ENCODE measurements around the gene CERT1.
"Not testable (repeated sequence)": the region's sequence is repeated elsewhere in the genome, so short reads cannot be mapped to it uniquely, and the experiment has no call there.

The CERT1 gene

GRCh38 chr5:75351139-75351926 is 160.1 kb downstream of the CERT1 start:
- no peak for ATAC-seq (replicated peaks; ENCODE audit: extremely low read depth, poor library complexity, severe bottlenecking)
- Mint-ChIP-seq H3K36me3 (ENCODE audit: insufficient read depth) (peaks cover 60% of the 10 kb centered on the region), H3K4me3 (no peak overlapping the region), H3K4me1 (no peaks in the 10 kb centered on the region), H3K27me3 (no peaks in the 10 kb centered on the region), H3K9me3 (no peaks in the 10 kb centered on the region), H3K27ac (ENCODE audit: low read depth) (no peak overlapping the region)
- no peak for DNase-seq (ENCODE audit: low spot score in 2 of 2)

GRCh38 chr5:75349663-75350062 is 161.8 kb downstream of the CERT1 start:
- Mint-ChIP-seq H3K4me1 (no peaks in the 10 kb centered on the region), H3K27me3 (no peaks in the 10 kb centered on the region), H3K27ac (ENCODE audit: low read depth) (no peak overlapping the region), H3K4me3 (no peak overlapping the region), H3K9me3 (no peaks in the 10 kb centered on the region), H3K36me3 (ENCODE audit: insufficient read depth) (peaks cover 62% of the 10 kb centered on the region)
- ATAC-seq (replicated peaks; ENCODE audit: extremely low read depth, poor library complexity, severe bottlenecking) (no peak), DNase-seq (ENCODE audit: low spot score in 2 of 2) (no peak)

GRCh38 chr5:75348241-75348640 is 163.2 kb downstream of the CERT1 start:
- no peaks in the 10 kb centered on the region for H3K27me3 Mint-ChIP-seq
- H3K27ac Mint-ChIP-seq (ENCODE audit: low read depth), result peak overlapping the region; percentile 20
- no peak overlapping the region for H3K4me3 Mint-ChIP-seq
- ATAC-seq (replicated peaks; ENCODE audit: extremely low read depth, poor library complexity, severe bottlenecking) (no peak), DNase-seq (ENCODE audit: low spot score in 2 of 2) (no peak)
- H3K4me1 Mint-ChIP-seq, result no peaks in the 10 kb centered on the region
- H3K36me3 Mint-ChIP-seq (ENCODE audit: insufficient read depth), result peaks cover 66% of the 10 kb centered on the region
- H3K9me3 Mint-ChIP-seq, result no peaks in the 10 kb centered on the region

- ATAC-seq (replicated peaks; ENCODE audit: extremely low read depth, poor library complexity, severe bottlenecking) (no peak), DNase-seq (ENCODE audit: low spot score in 2 of 2) (no peak)
- H3K27me3 Mint-ChIP-seq, result no peaks in the 10 kb centered on the region
- no peaks in the 10 kb centered on the region for H3K9me3 Mint-ChIP-seq
- H3K36me3 Mint-ChIP-seq (ENCODE audit: insufficient read depth), result peaks cover 41% of the 10 kb centered on the region
- peaks cover 19% of the 10 kb centered on the region for H3K4me1 Mint-ChIP-seq
- H3K4me3 Mint-ChIP-seq, result no peak overlapping the region
- no peak overlapping the region for H3K27ac Mint-ChIP-seq (ENCODE audit: low read depth)
Observed at GRCh38 chr5:75342836-75343235, 168.6 kb downstream of the CERT1 start.

- no peak overlapping the region for H3K4me3 Mint-ChIP-seq
- ATAC-seq (replicated peaks; ENCODE audit: extremely low read depth, poor library complexity, severe bottlenecking), result no peak
- H3K27ac Mint-ChIP-seq (ENCODE audit: low read depth), result no peak overlapping the region
- no peaks in the 10 kb centered on the region for H3K27me3 Mint-ChIP-seq
- peaks cover 23% of the 10 kb centered on the region for H3K4me1 Mint-ChIP-seq
- peaks cover 39% of the 10 kb centered on the region for H3K36me3 Mint-ChIP-seq (ENCODE audit: insufficient read depth)
- no peaks in the 10 kb centered on the region for H3K9me3 Mint-ChIP-seq
- DNase-seq (ENCODE audit: low spot score in 2 of 2), result no peak
Observed at GRCh38 chr5:75341934-75342333, 169.5 kb downstream of the CERT1 start.

- Mint-ChIP-seq H3K36me3 (ENCODE audit: insufficient read depth) (peaks cover 31% of the 10 kb centered on the region), H3K4me1 (peaks cover 23% of the 10 kb centered on the region), H3K27me3 (no peaks in the 10 kb centered on the region), H3K4me3 (no peak overlapping the region), H3K9me3 (no peaks in the 10 kb centered on the region), H3K27ac (ENCODE audit: low read depth) (no peak overlapping the region)
- ATAC-seq (replicated peaks; ENCODE audit: extremely low read depth, poor library complexity, severe bottlenecking) (no peak), DNase-seq (ENCODE audit: low spot score in 2 of 2) (no peak)
Observed at GRCh38 chr5:75340714-75341478, 170.5 kb downstream of the CERT1 start.

- no peak for ATAC-seq (replicated peaks; ENCODE audit: extremely low read depth, poor library complexity, severe bottlenecking)
- no peak for DNase-seq (ENCODE audit: low spot score in 2 of 2)
- Mint-ChIP-seq H3K9me3 (no peaks in the 10 kb centered on the region), H3K4me1 (peaks cover 23% of the 10 kb centered on the region), H3K4me3 (no peak overlapping the region), H3K27ac (ENCODE audit: low read depth) (no peak overlapping the region), H3K36me3 (ENCODE audit: insufficient read depth) (peaks cover 14% of the 10 kb centered on the region), H3K27me3 (no peaks in the 10 kb centered on the region)
Observed at GRCh38 chr5:75338408-75338807, 173.0 kb downstream of the CERT1 start.

GRCh38 chr5:75337366-75338021 is 173.9 kb downstream of the CERT1 start:
- peaks cover 23% of the 10 kb centered on the region for H3K4me1 Mint-ChIP-seq
- peak; percentile 18 to 21 for DNase-seq (ENCODE audit: low spot score in 2 of 2)
- H3K9me3 Mint-ChIP-seq, result no peaks in the 10 kb centered on the region
- no peak overlapping the region for H3K27ac Mint-ChIP-seq (ENCODE audit: low read depth)
- ATAC-seq (replicated peaks; ENCODE audit: extremely low read depth, poor library complexity, severe bottlenecking), result no peak
- no peaks in the 10 kb centered on the region for H3K27me3 Mint-ChIP-seq
- H3K36me3 Mint-ChIP-seq (ENCODE audit: insufficient read depth), result peaks cover 9% of the 10 kb centered on the region
- no peak overlapping the region for H3K4me3 Mint-ChIP-seq

GRCh38 chr5:75336615-75337336 is 174.7 kb downstream of the CERT1 start, which contains the start of gene HMGCR:
Gene HMGCR, plus strand, starts transcription at chr5:75337220. Its CDS starts 5,386 bp downstream, at chr5:75342606.
- Mint-ChIP-seq H3K27ac (ENCODE audit: low read depth) (no peak within 1 kb of the TSS), H3K9me3 (no peaks in the 10 kb centered on the region), H3K4me1 (peaks cover 23% of the 10 kb centered on the region), H3K27me3 (no peaks in the 10 kb centered on the region), H3K4me3 (no peak within 1 kb of the TSS), H3K36me3 (ENCODE audit: insufficient read depth) (peaks cover 9% of the 10 kb centered on the region)
- peak; percentile 96 for ATAC-seq (replicated peaks; ENCODE audit: extremely low read depth, poor library complexity, severe bottlenecking)
- DNase-seq (ENCODE audit: low spot score in 2 of 2), result peak; percentile 84 to 96

GRCh38 chr5:75335952-75336614 is 175.3 kb downstream of the CERT1 start:
- ATAC-seq (replicated peaks; ENCODE audit: extremely low read depth, poor library complexity, severe bottlenecking) (peak; percentile 11), DNase-seq (ENCODE audit: low spot score in 2 of 2) (peak in 1 of 2 donors; percentile 18)
- Mint-ChIP-seq H3K9me3 (no peaks in the 10 kb centered on the region), H3K4me3 (no peak overlapping the region), H3K27me3 (no peaks in the 10 kb centered on the region), H3K4me1 (peaks cover 23% of the 10 kb centered on the region), H3K36me3 (ENCODE audit: insufficient read depth) (peaks cover 9% of the 10 kb centered on the region), H3K27ac (ENCODE audit: low read depth) (no peak overlapping the region)

GRCh38 chr5:75335486-75335885 is 175.9 kb downstream of the CERT1 start:
- Mint-ChIP-seq H3K4me3 (no peak overlapping the region), H3K4me1 (peaks cover 23% of the 10 kb centered on the region), H3K36me3 (ENCODE audit: insufficient read depth) (peaks cover 9% of the 10 kb centered on the region), H3K27ac (ENCODE audit: low read depth) (no peak overlapping the region), H3K9me3 (no peaks in the 10 kb centered on the region), H3K27me3 (peaks cover 4% of the 10 kb centered on the region)
- no peak for ATAC-seq (replicated peaks; ENCODE audit: extremely low read depth, poor library complexity, severe bottlenecking)
- no peak for DNase-seq (ENCODE audit: low spot score in 2 of 2)

GRCh38 chr5:75334413-75334812 is 177.0 kb downstream of the CERT1 start:
- not testable (repeated sequence) for H3K27ac Mint-ChIP-seq (ENCODE audit: low read depth); DNase-seq (ENCODE audit: low spot score in 2 of 2); H3K9me3 Mint-ChIP-seq; H3K4me3 Mint-ChIP-seq; ATAC-seq (replicated peaks; ENCODE audit: extremely low read depth, poor library complexity, severe bottlenecking); H3K36me3 Mint-ChIP-seq (ENCODE audit: insufficient read depth)
- H3K4me1 Mint-ChIP-seq, result peaks cover 16% of the 10 kb centered on the region
- peaks cover 10% of the 10 kb centered on the region for H3K27me3 Mint-ChIP-seq
